ENCODE measurements around the gene KRT82.

KRT82 gene

DNA sequence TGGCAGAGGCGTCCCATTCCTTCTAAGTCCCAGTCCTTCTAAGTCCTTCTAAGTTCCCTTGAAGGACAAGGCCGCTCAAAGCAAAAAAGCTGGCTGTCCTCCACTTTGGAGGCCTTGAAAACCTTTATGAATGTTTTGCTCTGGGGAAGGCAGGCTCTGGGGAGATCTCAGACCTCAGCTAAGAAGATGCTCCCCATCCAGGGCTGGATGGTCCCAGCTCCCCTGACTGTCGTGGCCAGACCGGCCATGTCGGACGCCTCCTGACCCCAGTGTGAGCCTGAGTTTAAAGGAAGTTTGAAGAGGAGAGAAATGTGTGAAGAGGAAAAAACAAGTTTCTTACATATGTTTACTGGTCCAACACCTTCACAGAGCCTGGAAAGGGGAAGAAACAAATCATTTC lies 26.6 kb downstream of the KRT82 start:
- no peak for DNase-seq

DNA sequence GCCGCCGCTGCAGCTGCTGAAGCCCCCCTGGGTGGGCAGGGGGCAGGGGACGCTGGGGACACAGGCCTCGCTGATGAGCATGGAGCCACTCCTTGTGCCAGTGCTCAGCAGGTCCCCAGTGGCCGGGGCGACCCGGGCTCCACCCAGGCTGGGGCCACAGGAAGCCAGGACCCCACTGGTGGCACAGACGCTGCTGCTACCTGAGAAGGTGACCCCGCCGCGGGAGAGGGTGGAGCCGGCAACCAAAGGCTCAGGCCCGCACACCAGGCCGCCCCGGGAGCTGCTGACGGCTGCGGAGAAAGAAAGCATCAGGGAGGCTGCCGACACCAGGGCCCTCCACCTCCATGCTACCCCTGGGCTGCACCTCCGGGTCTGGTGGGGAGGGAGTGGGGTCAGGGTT lies 28.0 kb downstream of the KRT82 start:
- no peak for DNase-seq

- no peak for DNase-seq
Measured at GRCh38 chr12:52377266-52377665, 28.9 kb downstream of the KRT82 start.

GRCh38 chr12:52372216-52373154 lies 33.6 kb downstream of the KRT82 start:
- peak; percentile 11 for DNase-seq

DNA sequence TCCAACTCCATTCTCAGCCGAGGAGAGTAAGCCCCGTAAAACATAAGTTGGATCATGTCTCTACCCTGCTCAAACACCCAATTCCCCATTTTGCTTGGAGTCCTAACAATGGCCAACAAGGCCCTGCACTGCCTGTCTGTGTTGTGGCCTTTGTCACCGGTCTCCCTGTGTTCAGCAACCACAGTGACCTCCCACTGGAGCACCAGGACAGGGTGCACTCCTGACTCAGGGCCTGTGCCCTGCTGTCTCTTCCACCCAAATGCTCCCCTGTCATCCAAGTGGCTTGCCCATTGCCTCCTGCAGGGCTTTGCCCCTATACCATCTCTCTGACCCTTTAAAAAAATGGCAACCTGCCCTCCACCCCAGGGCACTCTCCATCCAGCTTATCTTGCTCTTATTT lies 34.4 kb downstream of the KRT82 start:
- no peak for DNase-seq

DNA sequence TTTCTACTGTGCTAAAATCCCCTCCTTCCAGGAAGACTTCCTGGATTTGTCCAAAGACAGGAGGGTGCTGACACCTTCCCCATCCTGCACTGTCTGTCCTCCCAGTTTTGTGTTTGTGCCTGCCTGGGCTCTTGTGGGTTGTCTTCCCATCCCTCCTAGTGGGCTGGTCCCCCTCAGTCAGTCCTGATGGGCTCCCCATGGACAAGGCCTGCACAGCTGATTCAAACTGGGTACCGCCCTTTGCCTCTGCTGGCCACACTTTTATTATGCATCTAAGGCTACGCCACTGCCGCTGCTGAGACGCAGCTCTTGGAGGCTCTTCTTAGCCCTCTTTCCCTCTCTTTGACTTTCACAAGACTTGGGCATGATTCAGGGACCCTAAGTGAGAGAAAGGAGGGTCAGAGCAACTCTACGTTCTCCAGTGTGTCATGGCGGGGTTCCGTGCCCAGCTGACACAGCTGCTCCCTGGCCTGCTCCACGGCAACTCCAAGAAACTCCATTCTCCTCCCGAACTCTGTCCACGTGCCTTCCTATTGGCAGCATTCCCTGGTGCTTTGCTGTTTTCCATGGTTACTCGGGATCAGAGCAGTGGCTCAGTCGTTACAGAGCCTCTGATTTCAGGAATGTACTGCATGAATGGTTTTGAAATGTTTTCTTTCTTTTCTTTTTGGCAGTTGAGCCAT lies 35.1 kb downstream of the KRT82 start:
- no peak for DNase-seq

- DNase-seq = no peak
Measured at GRCh38 chr12:52369809-52370208, 36.3 kb downstream of the KRT82 start.

GRCh38 chr12:52369211-52369610 lies 36.9 kb downstream of the KRT82 start:
- no peak for DNase-seq

- DNase-seq = no peak
Measured at GRCh38 chr12:52368508-52368907, 37.6 kb downstream of the KRT82 start.

- no peak for DNase-seq
Measured at GRCh38 chr12:52367876-52368275, 38.3 kb downstream of the KRT82 start.

GRCh38 chr12:52366738-52367485 lies 39.2 kb downstream of the KRT82 start, which contains the start of gene KRT85:
Gene KRT85 (minus strand): TSS chr12:52367481. CDS start chr12:52367405, 76 bp downstream.
- DNase-seq = no peak

DNA sequence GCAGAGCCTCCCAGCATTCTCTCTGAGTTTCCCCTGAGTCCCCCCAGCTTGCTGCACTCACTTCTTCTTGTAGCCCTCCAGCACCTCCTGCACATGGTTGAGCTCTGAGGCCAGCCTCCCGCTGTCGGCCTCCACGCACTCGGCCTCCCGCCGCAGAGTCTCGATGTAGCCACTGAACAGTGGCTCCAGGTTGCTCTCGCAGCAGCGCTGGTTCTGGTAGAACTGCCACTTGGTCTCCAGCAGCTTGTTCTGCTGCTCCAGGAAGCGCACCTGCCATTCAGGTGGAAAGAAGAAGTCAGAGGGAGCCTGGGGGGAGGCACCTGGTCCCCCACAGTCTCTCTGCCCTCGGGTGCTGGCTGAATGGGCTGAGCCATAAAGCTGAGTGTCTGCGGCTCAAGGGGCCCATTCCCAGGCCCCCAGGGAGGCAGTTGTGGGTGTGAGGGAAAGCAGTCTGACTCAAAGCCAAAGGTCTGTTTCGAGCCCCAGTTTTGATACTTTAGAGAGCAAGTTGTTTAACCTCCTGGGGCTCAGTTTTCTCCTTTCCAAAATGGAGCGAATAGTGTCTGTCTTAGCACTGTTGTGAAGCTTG lies 41.1 kb downstream of the KRT82 start:
- DNase-seq = no peak

DNA sequence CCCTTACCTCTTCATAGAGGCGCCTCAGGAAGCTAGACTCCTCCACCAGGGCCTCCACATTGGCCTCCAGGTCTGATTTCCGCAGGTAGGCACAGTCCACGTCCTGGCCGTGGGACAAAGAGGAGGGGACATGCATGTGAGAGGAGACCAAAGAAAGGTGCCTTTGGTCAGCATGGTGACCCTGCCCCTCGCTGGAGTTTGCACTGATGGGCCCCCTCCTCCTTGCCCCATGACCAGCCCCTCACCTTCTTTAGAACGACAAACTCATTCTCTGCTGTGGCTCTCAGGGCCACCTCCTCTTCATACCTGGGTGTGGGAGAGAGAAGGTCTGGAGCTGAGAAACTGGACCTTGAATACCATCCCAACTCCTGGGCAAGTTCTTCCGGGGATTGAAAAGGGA lies 42.1 kb downstream of the KRT82 start:
- DNase-seq = no peak

GRCh38 chr12:52363111-52363679 lies 42.9 kb downstream of the KRT82 start:
- no peak for DNase-seq

- no peak for DNase-seq
Measured at GRCh38 chr12:52362118-52362726, 43.9 kb downstream of the KRT82 start.

DNA sequence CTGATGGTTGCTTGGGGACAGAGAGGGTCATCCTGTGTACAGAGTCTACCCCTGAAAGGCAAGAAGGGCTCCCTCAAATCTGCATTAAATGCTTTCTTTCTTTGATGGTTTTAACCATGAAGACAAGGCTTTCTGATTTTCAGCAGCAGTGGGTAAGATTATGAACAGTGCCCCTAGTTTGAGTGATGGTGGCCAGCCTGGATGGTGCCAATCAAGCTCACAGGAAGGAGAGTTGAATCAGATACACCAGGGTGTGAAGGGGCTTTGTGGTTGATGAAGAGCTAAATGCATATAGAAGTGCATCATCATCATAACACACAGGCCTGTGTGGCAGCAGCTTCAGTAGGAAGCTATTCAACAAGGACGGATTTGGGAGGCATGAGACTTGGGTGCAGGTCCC lies 44.6 kb downstream of the KRT82 start:
- DNase-seq = no peak

- no peak for DNase-seq
Measured at GRCh38 chr12:52360663-52361271, 45.4 kb downstream of the KRT82 start.

DNA sequence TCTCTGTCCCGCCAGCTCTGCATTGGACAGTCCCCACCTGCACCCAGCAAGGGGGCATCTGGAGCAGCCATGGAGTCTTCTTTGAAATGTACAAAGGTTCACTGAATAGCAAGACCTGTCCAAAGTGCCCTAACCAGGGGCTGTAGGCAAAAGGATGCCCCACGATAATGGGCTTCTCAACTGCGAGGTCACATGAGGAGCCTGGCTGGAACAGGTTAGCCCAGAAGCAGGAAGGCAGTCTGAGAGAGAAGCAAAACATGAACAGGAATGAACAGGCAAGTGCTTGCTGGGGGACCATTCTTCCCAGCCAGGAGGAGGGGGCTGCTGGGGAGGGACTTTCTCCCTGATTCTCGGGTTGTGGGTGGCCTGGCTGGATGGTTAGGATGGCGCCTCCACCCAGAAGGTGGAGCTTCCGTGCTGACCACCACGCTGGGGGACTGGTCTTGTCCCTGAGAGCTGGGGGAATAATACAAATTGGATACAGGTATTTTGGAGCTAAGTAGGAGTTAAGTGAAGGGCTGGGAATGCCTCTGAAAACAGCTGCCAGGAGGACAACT lies 46.0 kb downstream of the KRT82 start:
- no peak for DNase-seq

GRCh38 chr12:52359621-52360061 lies 46.5 kb downstream of the KRT82 start:
- DNase-seq = no peak

GRCh38 chr12:52358575-52359350 lies 47.4 kb downstream of the KRT82 start:
- no peak for DNase-seq
